22Rv1 (cell line): ENCODE data around the gene DPP6.
A peak's percentile ranks its signal among the peaks of the same experiment; 100 is the strongest.

ENCODE experiments used
- H3K27ac ChIP-seq: fragments of 450-650 bp; 2 replicates; pipeline ENCODE4 v1.5.1; 2017
- ZFX ChIP-seq: fragments of 450-650 bp; IDR thresholded peaks from 2 replicates; pipeline ENCODE4 v1.6.1; 2017; ENCODE audit warnings: antibody characterized with exemption, borderline replicate concordance
- TF ChIP-seq, protein P1 (sequence below): fragments of 450-650 bp; IDR thresholded peaks from 2 replicates; pipeline ENCODE4 v1.5.1; 2017; ENCODE audit warnings: mild to moderate bottlenecking

The DPP6 gene

DNA sequence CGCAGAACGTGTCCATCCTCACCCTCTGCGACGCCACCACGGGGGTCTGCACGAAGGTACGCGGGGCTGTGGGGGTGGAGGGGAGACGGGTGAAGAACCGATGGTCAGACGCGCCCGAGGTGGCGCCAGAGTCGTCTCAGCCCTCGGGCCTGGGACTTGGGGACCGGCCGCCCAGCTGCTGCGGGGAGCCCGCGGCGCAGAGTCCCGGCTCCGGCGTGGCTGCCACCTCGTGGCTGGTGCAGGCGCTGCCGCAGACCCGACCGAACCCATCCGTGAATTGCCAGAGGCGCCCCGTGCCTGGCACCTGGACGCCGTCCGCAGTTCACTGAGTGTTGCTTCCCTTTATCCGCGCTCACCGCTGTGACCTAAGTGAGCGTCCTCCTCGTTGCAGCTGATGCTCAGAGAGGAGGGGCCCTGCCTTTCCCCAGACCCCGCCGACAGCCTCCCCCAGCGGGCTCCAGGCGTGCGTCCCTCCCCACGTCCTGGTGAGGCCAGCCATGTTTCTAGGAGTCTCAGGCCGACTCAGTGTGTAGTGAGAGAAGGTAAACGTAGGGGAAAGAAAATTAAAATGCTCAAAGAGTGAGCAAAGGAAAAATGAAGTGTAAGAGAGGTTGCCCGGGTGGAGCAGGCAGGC is 742.1 kb downstream of the DPP6 start:
- TF ChIP-seq, protein P1, sequence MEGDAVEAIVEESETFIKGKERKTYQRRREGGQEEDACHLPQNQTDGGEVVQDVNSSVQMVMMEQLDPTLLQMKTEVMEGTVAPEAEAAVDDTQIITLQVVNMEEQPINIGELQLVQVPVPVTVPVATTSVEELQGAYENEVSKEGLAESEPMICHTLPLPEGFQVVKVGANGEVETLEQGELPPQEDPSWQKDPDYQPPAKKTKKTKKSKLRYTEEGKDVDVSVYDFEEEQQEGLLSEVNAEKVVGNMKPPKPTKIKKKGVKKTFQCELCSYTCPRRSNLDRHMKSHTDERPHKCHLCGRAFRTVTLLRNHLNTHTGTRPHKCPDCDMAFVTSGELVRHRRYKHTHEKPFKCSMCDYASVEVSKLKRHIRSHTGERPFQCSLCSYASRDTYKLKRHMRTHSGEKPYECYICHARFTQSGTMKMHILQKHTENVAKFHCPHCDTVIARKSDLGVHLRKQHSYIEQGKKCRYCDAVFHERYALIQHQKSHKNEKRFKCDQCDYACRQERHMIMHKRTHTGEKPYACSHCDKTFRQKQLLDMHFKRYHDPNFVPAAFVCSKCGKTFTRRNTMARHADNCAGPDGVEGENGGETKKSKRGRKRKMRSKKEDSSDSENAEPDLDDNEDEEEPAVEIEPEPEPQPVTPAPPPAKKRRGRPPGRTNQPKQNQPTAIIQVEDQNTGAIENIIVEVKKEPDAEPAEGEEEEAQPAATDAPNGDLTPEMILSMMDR, result peak; percentile 90
- no peak for TF ChIP-seq ZFX
- no peak overlapping the region for H3K27ac ChIP-seq

- TF ChIP-seq, protein P1, result no peak
- TF ChIP-seq ZFX, result no peak
- H3K27ac ChIP-seq, result no peak overlapping the region
Measured at GRCh38 chr7:154795014-154795413, 742.8 kb downstream of the DPP6 start.

DNA sequence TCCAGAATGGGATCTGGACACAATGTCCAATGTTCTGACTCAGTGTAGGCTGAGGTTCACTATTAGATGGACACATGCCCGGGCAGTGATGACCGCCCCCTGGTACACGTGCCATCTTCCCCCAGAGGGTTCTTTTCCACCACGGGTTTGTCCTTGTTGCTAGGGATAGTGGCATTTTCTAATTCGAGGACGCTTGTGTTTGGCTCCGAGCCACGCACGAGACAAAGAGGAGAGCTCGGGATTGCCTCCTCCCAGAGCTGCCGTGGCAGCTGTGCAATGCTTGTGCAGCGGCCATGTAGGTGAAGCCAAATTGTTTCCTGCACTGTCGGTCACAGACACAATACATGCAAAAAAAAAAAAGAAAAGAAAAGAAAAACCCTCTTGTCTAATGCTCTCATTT is 743.2 kb downstream of the DPP6 start:
- no peak overlapping the region for H3K27ac ChIP-seq
- TF ChIP-seq ZFX, result no peak
- TF ChIP-seq, protein P1, result no peak

DNA sequence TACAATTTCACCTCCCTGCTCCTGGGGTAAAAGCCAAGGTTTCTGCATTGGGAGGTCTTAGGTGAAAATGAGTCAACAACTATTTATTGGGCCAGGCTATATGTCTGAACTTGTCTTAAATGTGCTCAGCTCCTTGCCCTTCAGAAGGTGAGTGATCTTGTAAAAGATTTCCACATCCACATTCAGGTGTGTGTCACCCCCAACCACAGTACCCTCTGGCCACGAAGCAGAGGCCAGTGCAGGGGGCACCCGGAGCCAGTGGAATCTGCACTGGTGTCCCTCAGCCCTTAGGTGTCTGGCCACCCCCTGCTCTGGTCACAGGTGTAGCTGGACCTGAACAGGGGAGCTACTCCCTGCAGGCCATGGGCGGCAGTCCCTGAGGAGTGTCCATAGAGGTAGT is 752.3 kb downstream of the DPP6 start:
- TF ChIP-seq, protein P1, result no peak
- H3K27ac ChIP-seq, result no peak overlapping the region

DNA sequence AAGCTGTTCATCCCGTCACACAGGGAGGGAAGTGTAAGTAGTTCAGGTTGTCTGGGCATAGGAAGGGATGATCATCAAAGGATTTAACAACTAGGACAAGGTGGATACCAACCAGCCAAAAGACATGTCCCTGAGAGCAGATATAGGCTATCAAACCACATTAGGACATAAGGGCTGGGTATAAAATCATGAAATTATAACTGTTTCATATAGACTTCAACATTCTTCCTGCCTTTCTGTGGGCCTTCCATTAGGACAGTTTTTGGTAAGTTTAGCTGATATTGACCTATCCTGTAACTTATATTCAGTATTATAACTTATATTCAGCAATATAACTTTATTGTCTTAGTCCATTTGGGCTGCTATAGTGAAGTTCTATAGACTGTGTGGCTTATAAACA is 759.8 kb downstream of the DPP6 start:
- H3K27ac ChIP-seq, result no peak overlapping the region
- no peak for TF ChIP-seq ZFX
- TF ChIP-seq, protein P1, result no peak

DNA sequence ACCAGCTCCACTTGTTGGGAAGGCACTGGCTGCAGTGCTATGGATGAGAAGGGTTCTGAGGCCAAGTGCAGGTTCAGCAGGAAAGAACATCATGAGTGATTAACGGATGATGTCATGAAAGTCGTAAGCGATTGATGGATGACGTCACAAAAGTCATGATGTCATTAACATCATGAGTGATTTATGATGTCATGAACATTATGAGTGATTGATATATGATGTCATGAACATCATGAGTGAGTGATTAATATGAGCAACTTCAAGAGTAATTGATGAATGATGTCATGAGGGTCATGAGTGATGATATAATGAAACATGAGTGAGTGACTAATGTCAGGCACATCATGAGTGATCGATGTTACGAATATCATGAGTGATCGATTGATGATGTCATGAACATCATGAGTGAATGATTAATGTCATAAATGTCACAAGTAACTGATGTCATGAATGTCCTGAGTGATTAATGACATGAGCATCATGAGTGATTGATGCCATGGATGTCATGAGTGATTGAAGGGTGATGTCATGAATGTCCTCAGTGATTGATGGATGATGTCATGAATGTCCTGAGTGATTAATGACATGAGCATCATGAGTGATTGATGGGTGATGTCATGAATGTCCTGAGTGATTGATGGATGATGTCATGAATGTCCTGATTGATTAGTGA is 765.2 kb downstream of the DPP6 start:
- TF ChIP-seq ZFX, result no peak
- TF ChIP-seq, protein P1, result no peak
- H3K27ac ChIP-seq, result no peak overlapping the region

GRCh38 chr7:154827007-154827406 is 774.8 kb downstream of the DPP6 start:
- TF ChIP-seq, protein P1, result no peak
- TF ChIP-seq ZFX, result no peak

More at GRCh38 chr7:154827007-154827406, 774.8 kb downstream of the DPP6 start:
- H3K27ac ChIP-seq, result no peak overlapping the region
